SU-DHL-6 (cell line): Measurements from ENCODE around the gene DPH2.

Source experiments
- H2AFZ ChIP-seq: fragments of 200-600 bp; sonication (generic); 2 replicates; pipeline ENCODE4 v1.6.1; 2014; ENCODE audit warnings: low read depth, mild to moderate bottlenecking, moderate library complexity, mixed read lengths, antibody characterized with exemption, low read length; ENCODE audit not compliant: severe bottlenecking
- H3F3A ChIP-seq: fragments of 200-600 bp; shearing (Covaris generic); 2 replicates; pipeline ENCODE4 v1.6.0; 2016; ENCODE audit warnings: antibody characterized with exemption, mild to moderate bottlenecking; ENCODE audit not compliant: insufficient read depth
- H3K27ac ChIP-seq: fragments of 200-600 bp; sonication (generic); 2 replicates; pipeline ENCODE4 v1.5.1; 2016; ENCODE audit warnings: low read depth, mild to moderate bottlenecking, low read length, moderate library complexity, mixed read lengths
- H3K27me3 ChIP-seq: fragments of 200-600 bp; sonication (generic), shearing (Covaris generic); 2 replicates; pipeline ENCODE4 v1.6.0; 2014; ENCODE audit warnings: mild to moderate bottlenecking, low read length
- H3K36me3 ChIP-seq: fragments of 200-600 bp; sonication (generic); 2 replicates; pipeline ENCODE4 v1.6.1; 2014; ENCODE audit warnings: mild to moderate bottlenecking, low read length, mixed read lengths
- H3K4me2 ChIP-seq: fragments of 300-600, 200-600 bp; shearing (Covaris generic), sonication (generic); 2 replicates; pipeline ENCODE4 v1.6.0; 2014; ENCODE audit warnings: low read length, low read depth, mild to moderate bottlenecking; ENCODE audit not compliant: poor library complexity, severe bottlenecking
- H3K4me3 ChIP-seq: fragments of 200-600 bp; sonication (generic); 2 replicates; pipeline ENCODE4 v1.5.1; 2014; ENCODE audit warnings: antibody characterized with exemption, low read length, mild to moderate bottlenecking, mixed read lengths; ENCODE audit not compliant: insufficient read depth, poor library complexity, severe bottlenecking
- H3K79me2 ChIP-seq: fragments of 200-600 bp; sonication (generic); 2 replicates; pipeline ENCODE4 v1.6.1; 2014; ENCODE audit warnings: mild to moderate bottlenecking, low read length, moderate library complexity; ENCODE audit not compliant: insufficient read depth
- H3K9ac ChIP-seq: fragments of 200-600 bp; sonication (generic); 2 replicates; pipeline ENCODE4 v1.7.0; 2014; ENCODE audit warnings: mild to moderate bottlenecking, low read length
- H3K9me2 ChIP-seq: fragments of 200-600 bp; sonication (generic); replicated peaks from 2 replicates; pipeline ENCODE4 v1.6.1; 2014; ENCODE audit warnings: low read length; ENCODE audit not compliant: insufficient read depth
- H3K9me3 ChIP-seq: fragments of 200-600 bp; sonication (generic); 2 replicates; pipeline ENCODE4 v1.6.1; 2014; ENCODE audit warnings: low read length, mixed read lengths; ENCODE audit not compliant: insufficient read depth
- H4K20me1 ChIP-seq: fragments of 200-600 bp; sonication (generic); 2 replicates; pipeline ENCODE4 v1.6.1; 2014; ENCODE audit warnings: low read depth, mild to moderate bottlenecking, antibody characterized with exemption, low read length, moderate library complexity, mixed read lengths
- CTCF ChIP-seq: fragments of 200-600 bp; sonication (generic); IDR thresholded peaks from one replicate; pipeline ENCODE4 v1.5.1; 2017; ENCODE audit warnings: antibody characterized with exemption, mild to moderate bottlenecking, low read length, moderate library complexity; ENCODE audit not compliant: insufficient read depth, poor library complexity, severe bottlenecking
- EZH2phosphoT487 ChIP-seq: fragments of 200-600 bp; sonication (generic), shearing (Covaris generic); conservative IDR thresholded peaks from 2 replicates; pipeline ENCODE4 v1.6.1; 2018; ENCODE audit warnings: mild to moderate bottlenecking, antibody characterized with exemption, low read length, moderate library complexity, mixed read lengths

The DPH2 gene

GRCh38 chr1:43996733-43997115 is 26.9 kb downstream of the DPH2 start:
- H3F3A ChIP-seq: no peaks in the 10 kb centered on the region
- H3K4me3 ChIP-seq: no peak overlapping the region
- H3K27ac ChIP-seq: no peak overlapping the region
- H2AFZ ChIP-seq: no peak overlapping the region
- no peaks in the 10 kb centered on the region for H3K36me3 ChIP-seq
- no peak overlapping the region for H3K4me2 ChIP-seq
- H3K27me3 ChIP-seq: no peaks in the 10 kb centered on the region
- TF ChIP-seq EZH2phosphoT487: no peak
- TF ChIP-seq CTCF: no peak
- no peaks in the 10 kb centered on the region for H4K20me1 ChIP-seq
- H3K79me2 ChIP-seq: no peaks in the 10 kb centered on the region
- H3K9ac ChIP-seq: no peak overlapping the region
- no peaks in the 10 kb centered on the region for H3K9me2 ChIP-seq
- H3K9me3 ChIP-seq: no peaks in the 10 kb centered on the region

- H3K9me2 ChIP-seq: no peaks in the 10 kb centered on the region
- H3K79me2 ChIP-seq: no peaks in the 10 kb centered on the region
- H3K4me3 ChIP-seq: no peak overlapping the region
- no peak overlapping the region for H2AFZ ChIP-seq
- H3F3A ChIP-seq: no peaks in the 10 kb centered on the region
- TF ChIP-seq EZH2phosphoT487: no peak
- no peak for TF ChIP-seq CTCF
- no peaks in the 10 kb centered on the region for H3K36me3 ChIP-seq
- H4K20me1 ChIP-seq: no peaks in the 10 kb centered on the region
- H3K27ac ChIP-seq: no peak overlapping the region
- no peaks in the 10 kb centered on the region for H3K9me3 ChIP-seq
- H3K4me2 ChIP-seq: no peak overlapping the region
- no peaks in the 10 kb centered on the region for H3K27me3 ChIP-seq
- H3K9ac ChIP-seq: no peak overlapping the region
Measured at GRCh38 chr1:43997295-43997999, 27.6 kb downstream of the DPH2 start.

- Histone ChIP-seq H3K36me3 (no peaks in the 10 kb centered on the region), H3K9me3 (no peaks in the 10 kb centered on the region), H3K4me3 (no peak overlapping the region), H3K9ac (no peak overlapping the region), H3K9me2 (no peaks in the 10 kb centered on the region), H4K20me1 (no peaks in the 10 kb centered on the region), H3K27me3 (no peaks in the 10 kb centered on the region), H3K4me2 (no peak overlapping the region), H2AFZ (no peak overlapping the region), H3K27ac (no peak overlapping the region), H3K79me2 (no peaks in the 10 kb centered on the region), H3F3A (no peaks in the 10 kb centered on the region)
- TF ChIP-seq EZH2phosphoT487: no peak
Measured at GRCh38 chr1:43998000-43998378, 28.2 kb downstream of the DPH2 start.

- Histone ChIP-seq H3K36me3 (no peaks in the 10 kb centered on the region), H3K9me3 (no peaks in the 10 kb centered on the region), H4K20me1 (no peaks in the 10 kb centered on the region), H3F3A (no peaks in the 10 kb centered on the region), H3K9ac (no peak overlapping the region), H2AFZ (no peak overlapping the region), H3K27me3 (no peaks in the 10 kb centered on the region), H3K9me2 (no peaks in the 10 kb centered on the region), H3K79me2 (no peaks in the 10 kb centered on the region), H3K4me3 (no peak overlapping the region), H3K27ac (no peak overlapping the region), H3K4me2 (no peak overlapping the region)
- TF ChIP-seq CTCF (no peak), EZH2phosphoT487 (no peak)
Measured at GRCh38 chr1:43999455-43999854, 29.6 kb downstream of the DPH2 start.
